PFSK-1 (cell line): ENCODE data around the gene NCAM1.

ENCODE experiments used
- FOXP2 ChIP-seq: optimal IDR thresholded peaks from 2 replicates; pipeline ENCODE3; 2011; ENCODE audit warnings: borderline replicate concordance, control low read depth, inconsistent platforms; ENCODE audit not compliant: insufficient read depth; ENCODE audit errors: extremely low read length, extremely low read depth
- POLR2AphosphoS5 ChIP-seq: IDR thresholded peaks from 2 replicates; pipeline ENCODE4 v1.6.1; 2012; ENCODE audit warnings: low read depth, mild to moderate bottlenecking, control low read depth, low read length, moderate library complexity
- TF ChIP-seq, protein P1 (sequence below), 2 experiments: IDR thresholded peaks; 2 replicates each; pipeline versions ENCODE4 v1.6.1 to v1.8.0; 2011 to 2012; ENCODE audit warnings: low read depth in 2 of 2, low read length in 2 of 2, control low read depth in 1 of 2, inconsistent platforms in 1 of 2, mild to moderate bottlenecking in 1 of 2, moderate library complexity in 1 of 2; ENCODE audit not compliant: insufficient read depth in 1 of 2

DNA sequence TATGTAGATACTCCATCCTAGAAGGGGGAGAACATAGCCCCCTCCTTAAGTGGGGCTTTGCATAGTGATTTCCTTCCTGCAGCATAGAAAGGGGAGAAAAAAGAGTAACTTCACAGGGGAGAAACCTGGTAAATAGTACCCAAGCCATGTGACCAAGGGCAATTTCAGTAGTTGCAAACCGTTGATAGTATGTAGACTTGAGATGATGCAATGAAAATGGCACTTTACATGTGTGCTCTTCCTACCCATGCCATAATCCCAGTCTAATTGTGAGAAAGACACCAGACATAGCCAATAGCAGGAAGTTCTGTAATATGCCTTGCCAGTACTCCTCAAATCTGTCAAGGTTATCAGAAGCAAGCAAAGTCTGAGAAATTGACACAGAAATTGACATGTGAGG lies 104.1 kb downstream of the NCAM1 start:
- TF ChIP-seq, protein P1, sequence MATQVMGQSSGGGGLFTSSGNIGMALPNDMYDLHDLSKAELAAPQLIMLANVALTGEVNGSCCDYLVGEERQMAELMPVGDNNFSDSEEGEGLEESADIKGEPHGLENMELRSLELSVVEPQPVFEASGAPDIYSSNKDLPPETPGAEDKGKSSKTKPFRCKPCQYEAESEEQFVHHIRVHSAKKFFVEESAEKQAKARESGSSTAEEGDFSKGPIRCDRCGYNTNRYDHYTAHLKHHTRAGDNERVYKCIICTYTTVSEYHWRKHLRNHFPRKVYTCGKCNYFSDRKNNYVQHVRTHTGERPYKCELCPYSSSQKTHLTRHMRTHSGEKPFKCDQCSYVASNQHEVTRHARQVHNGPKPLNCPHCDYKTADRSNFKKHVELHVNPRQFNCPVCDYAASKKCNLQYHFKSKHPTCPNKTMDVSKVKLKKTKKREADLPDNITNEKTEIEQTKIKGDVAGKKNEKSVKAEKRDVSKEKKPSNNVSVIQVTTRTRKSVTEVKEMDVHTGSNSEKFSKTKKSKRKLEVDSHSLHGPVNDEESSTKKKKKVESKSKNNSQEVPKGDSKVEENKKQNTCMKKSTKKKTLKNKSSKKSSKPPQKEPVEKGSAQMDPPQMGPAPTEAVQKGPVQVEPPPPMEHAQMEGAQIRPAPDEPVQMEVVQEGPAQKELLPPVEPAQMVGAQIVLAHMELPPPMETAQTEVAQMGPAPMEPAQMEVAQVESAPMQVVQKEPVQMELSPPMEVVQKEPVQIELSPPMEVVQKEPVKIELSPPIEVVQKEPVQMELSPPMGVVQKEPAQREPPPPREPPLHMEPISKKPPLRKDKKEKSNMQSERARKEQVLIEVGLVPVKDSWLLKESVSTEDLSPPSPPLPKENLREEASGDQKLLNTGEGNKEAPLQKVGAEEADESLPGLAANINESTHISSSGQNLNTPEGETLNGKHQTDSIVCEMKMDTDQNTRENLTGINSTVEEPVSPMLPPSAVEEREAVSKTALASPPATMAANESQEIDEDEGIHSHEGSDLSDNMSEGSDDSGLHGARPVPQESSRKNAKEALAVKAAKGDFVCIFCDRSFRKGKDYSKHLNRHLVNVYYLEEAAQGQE (IDR thresholded peaks at IDR 0.05; ENCODE audit: insufficient read depth in 1 of 2, low read depth in 2 of 2, low read length in 2 of 2), result no peak
- no peak for TF ChIP-seq FOXP2
- TF ChIP-seq POLR2AphosphoS5, result no peak
